Naive thymus-derived CD4-positive, alpha-beta T cell (primary cell): ENCODE data around the gene BFSP1. TPM values are rescaled to one million over a fixed set of nuclear protein-coding genes. Genes with fewer than 3 reads are reported as not detected.

ENCODE experiments used
- ATAC-seq: fragments of 150-1000 bp; cut with Tn5 transposase; 2 replicates; pipeline ENCODE4 v1.10.0; 2021; ENCODE audit warnings: mild to moderate bottlenecking, moderate library complexity
- CTCF ChIA-PET: fragments of 350-600 bp; sonication (Branson Sonifier 250); formaldehyde crosslinking; loops from one replicate; lab custom pipeline; 2021; ENCODE audit warnings: antibody characterized with exemption; lab: Charles Lee
- POLR2A ChIA-PET: fragments of 350-600 bp; sonication (Branson Sonifier 250); formaldehyde crosslinking; loops from one replicate; lab custom pipeline; 2021; ENCODE audit warnings: antibody characterized with exemption, inconsistent platforms; lab: Charles Lee
- DNase-seq, 9 donors: peaks; one replicate each; pipeline versions ENCODE4 v3.0.0 to v3.0.0-alpha.2; 2020 to 2022; ENCODE audit warnings: mixed read lengths in 1 of 9
- H3K27ac ChIP-seq: one replicate; pipeline ENCODE4 v1.7.0; 2013; ENCODE audit warnings: mild to moderate bottlenecking, low read depth, low read length, moderate library complexity
- H3K27me3 ChIP-seq, 2 donors: one replicate each; pipeline ENCODE4 v1.7.0; 2013; ENCODE audit warnings: low read length in 2 of 2, mild to moderate bottlenecking in 2 of 2, moderate library complexity in 2 of 2; ENCODE audit not compliant: control insufficient read depth in 2 of 2, insufficient read depth in 2 of 2
- H3K36me3 ChIP-seq, 3 experiments: 1 replicate in 2 of 3; 2 replicates in 1 of 3; pipeline ENCODE4 v1.7.0; 2013; ENCODE audit warnings: low read length in 3 of 3, mild to moderate bottlenecking in 3 of 3, moderate library complexity in 1 of 3; ENCODE audit not compliant: insufficient read depth in 3 of 3, control insufficient read depth in 2 of 3
- H3K4me1 ChIP-seq, 2 donors: one replicate each; pipeline ENCODE4 v1.7.0; 2013; ENCODE audit warnings: low read length in 2 of 2, mild to moderate bottlenecking in 2 of 2, moderate library complexity in 1 of 2; ENCODE audit not compliant: control insufficient read depth in 2 of 2, insufficient read depth in 2 of 2
- H3K4me3 ChIP-seq: 2 replicates; pipeline ENCODE4 v1.7.0; 2013; ENCODE audit warnings: mild to moderate bottlenecking, low read length
- H3K9me3 ChIP-seq, 3 experiments: 1 replicate in 2 of 3; 2 replicates in 1 of 3; pipeline ENCODE4 v1.7.0; 2013; ENCODE audit warnings: low read length in 3 of 3; ENCODE audit not compliant: control insufficient read depth in 2 of 3
- H3K27ac Mint-ChIP-seq, 9 donors: one replicate each; pipeline ENCODE4 v1.8.0; 2020 to 2022; ENCODE audit warnings: mixed read lengths in 9 of 9, mild to moderate bottlenecking in 8 of 9, moderate library complexity in 5 of 9, inconsistent platforms in 2 of 9
- H3K27me3 Mint-ChIP-seq, 5 donors: one replicate each; pipeline ENCODE4 v1.8.0; 2021 to 2022; ENCODE audit warnings: mixed read lengths in 5 of 5, mild to moderate bottlenecking in 1 of 5
- H3K36me3 Mint-ChIP-seq, 5 donors: one replicate each; pipeline ENCODE4 v1.8.0; 2020 to 2022; ENCODE audit warnings: mixed read lengths in 5 of 5, mild to moderate bottlenecking in 3 of 5, inconsistent platforms in 1 of 5
- H3K4me1 Mint-ChIP-seq, 7 donors: one replicate each; pipeline ENCODE4 v1.8.0; 2020 to 2022; ENCODE audit warnings: mixed read lengths in 7 of 7, mild to moderate bottlenecking in 3 of 7, inconsistent platforms in 1 of 7
- H3K4me3 Mint-ChIP-seq, 10 donors: one replicate each; pipeline ENCODE4 v1.8.0; 2020 to 2022; ENCODE audit warnings: mild to moderate bottlenecking in 10 of 10, mixed read lengths in 10 of 10, moderate library complexity in 6 of 10, inconsistent platforms in 2 of 10
- H3K9me3 Mint-ChIP-seq, 11 donors: one replicate each; pipeline ENCODE4 v1.8.0; 2020 to 2022; ENCODE audit warnings: mixed read lengths in 11 of 11, mild to moderate bottlenecking in 4 of 11, inconsistent platforms in 1 of 11, moderate library complexity in 1 of 11
- intact Hi-C, 2 donors: fragments of 100-400 bp; cut with micrococcal nuclease; formaldehyde crosslinking; loops; one replicate each; pipeline ENCODE4 v1.15.1; 2023
- polyA plus RNA-seq, 2 donors: library from polyadenylated mRNA; unstranded; fragments of 300-500 nt; fragmentation: Illumina TruSeq; gene quantifications; one replicate each; pipeline ENCODE4 v1.2.3, GENCODE V29; 2021
- total RNA-seq, 6 experiments: library from RNA in 5 of 6; stranded (reverse) in 5 of 6; gene quantifications; 1 replicate in 5 of 6; 2 replicates in 1 of 6; pipeline ENCODE4 v1.2.3 and lab custom pipeline; 2021 to 2026

Gene BFSP1
- total and polyA plus RNA-seq, 7 experiments from 2014 or later = 0.42 to 3.4 TPM; not detected in 5

DNA sequence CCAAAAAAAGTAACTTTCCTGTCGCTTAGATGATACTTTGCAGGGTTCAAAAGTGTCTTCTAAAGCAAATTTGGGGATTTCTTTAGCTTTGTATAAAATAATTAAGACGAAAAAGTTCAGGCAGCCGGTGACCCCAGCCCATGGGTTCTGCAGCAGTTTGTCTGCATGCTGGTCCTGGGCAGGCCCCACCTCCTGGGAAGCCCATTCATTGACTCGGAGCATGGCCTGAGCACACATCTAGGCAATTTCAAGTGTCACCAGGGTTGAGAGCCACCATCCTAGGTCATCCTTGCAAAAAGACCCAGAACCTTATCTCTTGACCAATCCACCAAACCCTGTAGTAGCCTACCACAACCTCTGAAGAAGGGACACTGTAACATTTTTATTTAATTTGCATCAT is 20.6 kb downstream of the BFSP1 start:
- H3K27me3 Mint-ChIP-seq = peaks cover 0 to 14% (median 0%) of the 10 kb centered on the region in 5 donors
- DNase-seq (no peak), ATAC-seq (no peak)
- H3K4me3 Mint-ChIP-seq = no peak overlapping the region
- Histone ChIP-seq H3K36me3 (no peaks in the 10 kb centered on the region), H3K4me1 (peaks cover 0 to 26% of the 10 kb centered on the region in 2 donors), H3K4me3 (no peak overlapping the region), H3K27me3 (no peaks in the 10 kb centered on the region), H3K9me3 (no peaks in the 10 kb centered on the region), H3K27ac (no peak overlapping the region)
- CTCF ChIA-PET = interaction anchor here (1.8 kb wide), 1 partner anchor 387 kb away, joined by 5 read pairs; no protein-coding TSS in a partner anchor
- H3K4me1 Mint-ChIP-seq = peaks cover under 1 to 39% (median 10%) of the 10 kb centered on the region in 7 donors
- intact Hi-C loops = no loop called here
- POLR2A ChIA-PET = no interaction called here
- H3K9me3 Mint-ChIP-seq = no peaks in the 10 kb centered on the region
- H3K36me3 Mint-ChIP-seq = peaks cover 0 to 9% (median 0%) of the 10 kb centered on the region in 5 donors
- H3K27ac Mint-ChIP-seq = no peak overlapping the region

DNA sequence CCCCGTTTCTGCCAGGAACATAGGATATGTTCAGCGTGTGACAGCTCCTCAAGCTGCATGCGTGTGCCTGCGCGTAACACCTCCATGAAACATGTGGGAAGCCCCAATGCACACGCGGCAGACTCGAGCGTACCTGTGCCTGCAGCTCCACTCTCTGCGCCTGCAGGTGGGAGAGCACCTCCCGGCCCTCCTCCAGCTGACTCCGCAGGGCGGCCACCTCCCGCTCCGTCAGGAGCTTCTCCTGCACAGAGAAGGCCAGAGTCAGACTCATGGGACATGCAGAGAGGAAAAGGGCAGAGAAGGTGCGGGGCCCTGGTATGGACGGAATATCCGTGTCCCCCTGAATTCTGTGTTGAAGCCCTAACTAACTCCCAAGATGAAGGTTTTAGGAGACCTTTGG is 22.4 kb downstream of the BFSP1 start:
- H3K4me1 Mint-ChIP-seq = peaks cover 10 to 57% (median 27%) of the 10 kb centered on the region in 7 donors
- Histone ChIP-seq H3K9me3 (no peaks in the 10 kb centered on the region), H3K4me1 (peaks cover 6 to 35% of the 10 kb centered on the region in 2 donors), H3K27me3 (no peaks in the 10 kb centered on the region), H3K36me3 (no peaks in the 10 kb centered on the region), H3K27ac (no peak overlapping the region), H3K4me3 (no peak overlapping the region)
- peaks cover 0 to 9% (median 0%) of the 10 kb centered on the region in 5 donors for H3K36me3 Mint-ChIP-seq
- no peak overlapping the region for H3K4me3 Mint-ChIP-seq
- DNase-seq (no peak), ATAC-seq (no peak)
- intact Hi-C loops = loop anchor here in 1 of 2 donors (10.0 kb wide), 1 partner anchor 626 kb away; the partner anchor contains the start of genes KAT14 and PET117
- POLR2A ChIA-PET = no interaction called here
- CTCF ChIA-PET = interaction anchor here (0.6 to 1.6 kb wide), 2 partner anchors 438 to 487 kb away, joined by 3 to 7 read pairs; no protein-coding TSS in a partner anchor
- peaks cover 0 to 2% (median 0%) of the 10 kb centered on the region in 11 donors for H3K9me3 Mint-ChIP-seq
- H3K27me3 Mint-ChIP-seq = peaks cover 0 to 6% (median 0%) of the 10 kb centered on the region in 5 donors
- H3K27ac Mint-ChIP-seq = no peak overlapping the region

DNA sequence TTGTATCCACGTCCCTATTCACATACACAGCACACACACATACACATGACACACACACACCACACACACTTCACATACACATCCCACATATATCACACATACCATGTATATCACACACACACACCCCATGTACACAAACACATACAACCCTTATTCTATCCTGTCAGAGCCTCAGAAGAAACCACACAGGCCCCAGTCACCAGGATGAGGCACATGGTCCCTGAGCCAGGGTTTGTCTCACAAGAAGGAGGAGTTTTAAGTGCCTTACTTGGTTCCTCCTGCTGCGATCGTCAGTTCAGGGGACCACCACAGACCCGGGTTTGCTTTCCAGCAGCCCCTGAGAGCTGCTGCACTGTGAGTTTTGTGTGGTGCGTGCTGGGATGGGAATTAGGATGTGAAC is 23.6 kb downstream of the BFSP1 start:
- H3K27ac ChIP-seq = no peak overlapping the region

DNA sequence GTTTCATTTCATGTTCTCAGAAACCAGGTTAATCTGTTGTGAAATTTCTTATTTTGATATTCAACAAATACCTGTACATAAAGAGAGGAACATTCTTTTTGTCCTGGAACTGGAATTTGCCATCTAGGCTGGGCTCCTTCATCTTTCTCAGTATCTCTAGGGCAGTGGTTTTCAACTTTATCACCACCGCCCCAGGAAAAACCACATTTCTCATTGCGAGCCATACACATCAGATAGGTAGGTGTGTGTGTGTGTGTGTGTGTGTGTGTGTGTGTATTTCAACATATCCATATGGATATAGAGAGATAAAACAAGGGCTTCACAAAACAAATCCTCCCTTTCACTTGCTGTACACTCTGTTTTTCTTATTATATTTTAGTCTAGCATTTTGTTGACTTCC is 24.1 kb downstream of the BFSP1 start:
- intact Hi-C loops = loop anchor here in 1 of 2 donors (10.0 kb wide), 1 partner anchor 628 kb away; the partner anchor contains the start of genes KAT14 and PET117
- ChIA-PET POLR2A (no interaction called here), CTCF (no interaction called here)
- H3K9me3 Mint-ChIP-seq = peaks cover 0 to 6% (median 0%) of the 10 kb centered on the region in 11 donors
- Histone ChIP-seq H3K27me3 (no peaks in the 10 kb centered on the region), H3K27ac (no peak overlapping the region), H3K4me1 (peaks cover 6 to 38% of the 10 kb centered on the region in 2 donors), H3K4me3 (no peak overlapping the region), H3K36me3 (no peaks in the 10 kb centered on the region), H3K9me3 (no peaks in the 10 kb centered on the region)
- peaks cover 0 to 10% (median 0%) of the 10 kb centered on the region in 5 donors for H3K27me3 Mint-ChIP-seq
- ATAC-seq = no peak
- DNase-seq = no peak
- H3K4me1 Mint-ChIP-seq = peaks cover 10 to 69% (median 41%) of the 10 kb centered on the region in 7 donors
- H3K36me3 Mint-ChIP-seq = peaks cover 0 to 11% (median 0%) of the 10 kb centered on the region in 5 donors
- peak overlapping the region in 4 of 10 donors; percentile 5 to 44 (median 22) for H3K4me3 Mint-ChIP-seq
- peak overlapping the region in 2 of 9 donors; percentile 5 to 19 for H3K27ac Mint-ChIP-seq

More for the DNA sequence above, 23.6 kb downstream of the BFSP1 start:
- ChIA-PET CTCF (interaction anchor here (1.6 kb wide), 1 partner anchor 488 kb away, joined by 7 read pairs; no protein-coding TSS in a partner anchor), POLR2A (no interaction called here)
- Histone ChIP-seq H3K9me3 (no peaks in the 10 kb centered on the region), H3K4me1 (peaks cover 6 to 38% of the 10 kb centered on the region in 2 donors), H3K4me3 (no peak overlapping the region), H3K27me3 (no peaks in the 10 kb centered on the region), H3K36me3 (no peaks in the 10 kb centered on the region)
- H3K9me3 Mint-ChIP-seq = peaks cover 0 to 6% (median 0%) of the 10 kb centered on the region in 11 donors
- H3K4me1 Mint-ChIP-seq = peaks cover 10 to 65% (median 36%) of the 10 kb centered on the region in 7 donors
- intact Hi-C loops = loop anchor here in 1 of 2 donors (10.0 kb wide), 1 partner anchor 627 kb away; the partner anchor contains the start of genes KAT14 and PET117
- H3K27ac Mint-ChIP-seq = peak overlapping the region in 3 of 9 donors; percentile 0 to 5 (median 0)
- H3K27me3 Mint-ChIP-seq = peaks cover 0 to 6% (median 0%) of the 10 kb centered on the region in 5 donors
- H3K4me3 Mint-ChIP-seq = peak overlapping the region in 5 of 10 donors; percentile 2 to 44 (median 6)
- peaks cover 0 to 13% (median 0%) of the 10 kb centered on the region in 5 donors for H3K36me3 Mint-ChIP-seq
- no peak for ATAC-seq
- no peak for DNase-seq

DNA sequence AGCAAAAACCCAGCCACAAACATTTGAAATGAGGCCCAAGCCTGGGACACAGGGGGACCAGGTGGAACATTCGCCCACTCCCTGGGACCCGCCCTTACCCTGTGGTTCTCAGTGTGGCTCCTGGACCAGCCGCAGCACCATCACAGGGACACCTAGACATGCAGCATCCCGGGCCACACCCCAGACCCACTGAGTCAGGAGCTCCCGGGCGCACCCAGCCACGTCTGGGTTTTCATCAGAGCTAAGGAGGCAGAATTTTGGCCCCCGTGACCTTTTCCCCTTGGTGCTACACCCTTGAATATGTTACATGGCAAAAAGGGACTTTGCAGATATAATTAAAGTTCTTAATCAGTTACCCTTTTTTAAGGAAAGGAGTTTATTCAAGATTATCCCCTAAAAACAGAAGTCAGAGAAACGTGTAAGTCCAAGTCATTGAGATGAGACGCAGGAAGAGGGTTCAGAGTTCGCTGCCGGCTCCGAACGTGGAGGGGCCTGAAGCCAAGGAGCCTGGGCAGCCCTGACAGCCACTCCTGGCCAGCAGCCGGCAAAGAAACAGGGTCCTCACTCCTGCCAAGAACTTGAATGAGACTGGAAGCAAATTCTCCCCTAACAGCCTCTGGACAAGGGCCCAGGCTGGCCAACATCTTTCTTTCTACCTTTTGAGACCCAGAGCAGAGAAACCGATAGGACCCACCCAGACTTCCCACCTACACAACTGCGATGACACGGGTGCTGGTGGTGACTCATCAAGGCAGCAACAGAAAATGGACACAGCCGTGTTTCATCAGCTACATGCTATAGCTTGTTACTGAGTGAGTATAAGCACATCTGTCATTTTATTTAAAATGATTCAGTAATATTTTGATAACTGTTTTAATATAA is 25.3 kb downstream of the BFSP1 start:
- Histone ChIP-seq H3K9me3 (no peaks in the 10 kb centered on the region), H3K36me3 (no peaks in the 10 kb centered on the region), H3K27ac (no peak overlapping the region), H3K4me3 (peak overlapping the region; percentile 65), H3K4me1 (peaks cover 6 to 27% of the 10 kb centered on the region in 2 donors), H3K27me3 (no peaks in the 10 kb centered on the region)
- peaks cover 0 to 7% (median 0%) of the 10 kb centered on the region in 5 donors for H3K36me3 Mint-ChIP-seq
- ChIA-PET CTCF (interaction anchor here (0.8 to 3.5 kb wide), 10 partner anchors 8 to 770 kb away, joined by 3 to 39 read pairs (median 4); no protein-coding TSS in a partner anchor), POLR2A (no interaction called here)
- H3K4me1 Mint-ChIP-seq = peaks cover 10 to 60% (median 36%) of the 10 kb centered on the region in 7 donors
- H3K4me3 Mint-ChIP-seq = peak overlapping the region; percentile 82 to 95 (median 91)
- intact Hi-C loops = loop anchor here (1.0 to 10.0 kb wide), 11 partner anchors 25 to 631 kb away; partner anchors contain the start of genes KAT14 (in 2 of the 2), PET117 (in 2 of the 2), RRBP1 (in 2 of the 2) and BFSP1 (in 1 of the 2)
- H3K27me3 Mint-ChIP-seq = peaks cover 0 to 18% (median 0%) of the 10 kb centered on the region in 5 donors
- H3K27ac Mint-ChIP-seq = peak overlapping the region in 7 of 9 donors; percentile 15 to 92 (median 81)
- ATAC-seq = peak; percentile 5
- H3K9me3 Mint-ChIP-seq = peaks cover 0 to 6% (median 0%) of the 10 kb centered on the region in 11 donors
- DNase-seq = peak in 2 of 9 donors; percentile 6 to 54
